ENCODE measurements around the gene PRMT1. TPM values are rescaled to one million over a fixed set of nuclear protein-coding genes. Genes with fewer than 3 reads are reported as not detected.

The PRMT1 gene
- total and polyA plus RNA-seq, 2 of the 13 experiments (the other 11 are each of a cell fraction or from before 2014, with no cell fraction given), result 324 to 374 TPM

GRCh38 chr19:49684251-49684982, 7.3 kb downstream of the PRMT1 start (continued):
- peak; percentile 30; the same call in 1 of the 2 replicates for TF ChIP-seq ZBTB33 (CRISPR knock-in tag; IDR thresholded peaks at IDR 0.05)

- Histone ChIP-seq H3K27ac (ENCODE audit: extremely low read length, insufficient read depth, low read length) (no peak overlapping the region), H3K4me1 (ENCODE audit: insufficient read depth, low read length) (peaks cover 13% of the 10 kb centered on the region), H3K79me2 (ENCODE audit: insufficient read depth, low read length) (peaks cover 16% of the 10 kb centered on the region), H3K9me3 (ENCODE audit: low read length) (no peaks in the 10 kb centered on the region), H3K27me3 (ENCODE audit: control insufficient read depth in 1 of 2, insufficient read depth in 2 of 2, low read length in 2 of 2) (no peaks in the 10 kb centered on the region), H4K20me1 (ENCODE audit: insufficient read depth, low read length) (peaks cover 22% of the 10 kb centered on the region), H2AFZ (ENCODE audit: low read length) (no peak overlapping the region), H3K4me2 (ENCODE audit: low read depth, low read length) (no peak overlapping the region), H3K9ac (ENCODE audit: insufficient read depth, low read depth, low read length) (no peak overlapping the region), H3K36me3 (replicated peaks in 1 of 2; ENCODE audit: control insufficient read depth in 1 of 2, insufficient read depth in 2 of 2, low read length in 2 of 2) (peaks cover 22 to 66% of the 10 kb centered on the region in 2 experiments), H3K4me3 (replicated peaks in 1 of 3; ENCODE audit: insufficient read depth in 1 of 3, low read depth in 2 of 3, low read length in 3 of 3) (no peak overlapping the region)
- intact Hi-C loops (cut with micrococcal nuclease; ENCODE audit: unreplicated experiment), result no loop called here
- no peak for ATAC-seq
- ChIA-PET POLR2A (interaction anchor here (1.2 to 1.5 kb wide), 2 partner anchors 9 to 166 kb away, joined by 3 to 5 read pairs; partner anchors contain the start of gene PTOV1), CTCF (ENCODE audit: low intra/inter-chr PET ratio, low total read pairs) (no interaction called here)
- no peak for DNase-seq (ENCODE audit: low spot score)
- in situ Hi-C loops (cut with HindIII; ENCODE audit: extremely low pct_ligation_motif_present, low pct_unique_long_range_greater_than_20kb), result no loop called here
- no peak for FAIRE-seq
- 98% methylated on average over 10 of the region's 13 CpGs for WGBS (ENCODE audit: low lambda C conversion rate)
- no peak for TF ChIP-seq IRF1 (CRISPR knock-in tag; IDR thresholded peaks at IDR 0.05; ENCODE audit: low read depth)
- no peak for TF ChIP-seq ZNF549 (CRISPR knock-in tag; IDR thresholded peaks at IDR 0.05)
- TF ChIP-seq POLR2AphosphoS2 (IDR thresholded peaks at IDR 0.05; ENCODE audit: low read depth, low read length), result 0 out of 2 replicates have a peak, but pooled peaks have one; percentile 39
- TF ChIP-seq MTF1 (CRISPR knock-in tag; IDR thresholded peaks at IDR 0.05), result no peak
- no peak for TF ChIP-seq ZNF749 (CRISPR knock-in tag; IDR thresholded peaks at IDR 0.05; ENCODE audit: borderline replicate concordance)
- no peak for TF ChIP-seq ISX (CRISPR knock-in tag; conservative IDR thresholded peaks at IDR 0.05)
- TF ChIP-seq ZNF264 (CRISPR knock-in tag; IDR thresholded peaks at IDR 0.05), result no peak
- no TSS peak for BruUV-seq (replicated peaks)
Measured at GRCh38 chr19:49684983-49685553, 8.0 kb downstream of the PRMT1 start.

Data from HepG2 (cell line).